ENCODE results near the gene GLYR1.
"Not testable (repeated sequence)": the region's sequence is repeated elsewhere in the genome, so short reads cannot be mapped to it uniquely, and the experiment has no call there.

GLYR1 gene

GRCh38 chr16:4846901-4847773, at the start of gene GLYR1, which contains the start of gene UBN1:
TSS of gene GLYR1 (minus strand) at chr16:4847288. CDS start at chr16:4847265, 23 bp downstream.
TSS of gene UBN1 (plus strand) at chr16:4847481. CDS start at chr16:4852918, 5,437 bp downstream.
- DNase-seq (ENCODE audit: low spot score), result peak; percentile 88

- not testable (repeated sequence) for DNase-seq (ENCODE audit: low spot score)
Measured at GRCh38 chr16:4896761-4897160, 49.7 kb upstream of the GLYR1 start.

- DNase-seq (ENCODE audit: low spot score), result no peak
Measured at GRCh38 chr16:4895366-4895765, 48.3 kb upstream of the GLYR1 start.

- DNase-seq (ENCODE audit: low spot score), result no peak
Measured at GRCh38 chr16:4894276-4895150, 47.4 kb upstream of the GLYR1 start.

GRCh38 chr16:4893103-4893862, 46.2 kb upstream of the GLYR1 start:
- no peak for DNase-seq (ENCODE audit: low spot score)

GRCh38 chr16:4892361-4893102, 45.4 kb upstream of the GLYR1 start:
- DNase-seq (ENCODE audit: low spot score), result no peak

GRCh38 chr16:4891886-4892216, 44.8 kb upstream of the GLYR1 start:
- DNase-seq (ENCODE audit: low spot score), result no peak

- no peak for DNase-seq (ENCODE audit: low spot score)
Measured at GRCh38 chr16:4891097-4891885, 44.2 kb upstream of the GLYR1 start.

GRCh38 chr16:4890686-4891085, 43.6 kb upstream of the GLYR1 start:
- DNase-seq (ENCODE audit: low spot score), result no peak

GRCh38 chr16:4890026-4890425, 42.9 kb upstream of the GLYR1 start:
- no peak for DNase-seq (ENCODE audit: low spot score)

GRCh38 chr16:4888428-4889135, 41.5 kb upstream of the GLYR1 start:
- DNase-seq (ENCODE audit: low spot score), result no peak

GRCh38 chr16:4886151-4886550, 39.1 kb upstream of the GLYR1 start:
- no peak for DNase-seq (ENCODE audit: low spot score)

GRCh38 chr16:4884972-4885874, 38.1 kb upstream of the GLYR1 start:
- no peak for DNase-seq (ENCODE audit: low spot score)

GRCh38 chr16:4884209-4884608, 37.1 kb upstream of the GLYR1 start:
- no peak for DNase-seq (ENCODE audit: low spot score)

GRCh38 chr16:4883501-4883900, 36.4 kb upstream of the GLYR1 start:
- DNase-seq (ENCODE audit: low spot score), result no peak

GRCh38 chr16:4882633-4883285, 35.7 kb upstream of the GLYR1 start:
- DNase-seq (ENCODE audit: low spot score), result no peak

GRCh38 chr16:4882000-4882632, 35.0 kb upstream of the GLYR1 start:
- DNase-seq (ENCODE audit: low spot score), result no peak

- DNase-seq (ENCODE audit: low spot score), result no peak
Measured at GRCh38 chr16:4880006-4880580, 33.0 kb upstream of the GLYR1 start.

All from HuH-7.5 (cell line).